ENCODE results near the gene TGFBR3.

The TGFBR3 gene

GRCh38 chr1:91645031-91645430, 240.9 kb downstream of the TGFBR3 start:
- Histone ChIP-seq H3K4me1 (ENCODE audit: low read length) (peaks cover 7% of the 10 kb centered on the region), H3K27me3 (ENCODE audit: low read depth, low read length) (peaks cover 6% of the 10 kb centered on the region; the same call in 1 of the 2 replicates), H3K4me2 (ENCODE audit: low read length) (no peak overlapping the region), H4K20me1 (ENCODE audit: insufficient read depth, low read length) (no peaks in the 10 kb centered on the region), H3K36me3 (replicated peaks; ENCODE audit: low read depth, low read length) (no peaks in the 10 kb centered on the region), H2AFZ (ENCODE audit: low read depth, low read length) (no peak overlapping the region), H3K27ac (ENCODE audit: low read length) (no peak overlapping the region), H3K9me3 (ENCODE audit: insufficient read depth, low read length) (no peaks in the 10 kb centered on the region), H3K9ac (ENCODE audit: low read length) (no peak overlapping the region), H3K79me2 (ENCODE audit: low read length) (no peaks in the 10 kb centered on the region), H3K4me3 (ENCODE audit: low read length) (no peak overlapping the region)
- TF ChIP-seq, protein P1, sequence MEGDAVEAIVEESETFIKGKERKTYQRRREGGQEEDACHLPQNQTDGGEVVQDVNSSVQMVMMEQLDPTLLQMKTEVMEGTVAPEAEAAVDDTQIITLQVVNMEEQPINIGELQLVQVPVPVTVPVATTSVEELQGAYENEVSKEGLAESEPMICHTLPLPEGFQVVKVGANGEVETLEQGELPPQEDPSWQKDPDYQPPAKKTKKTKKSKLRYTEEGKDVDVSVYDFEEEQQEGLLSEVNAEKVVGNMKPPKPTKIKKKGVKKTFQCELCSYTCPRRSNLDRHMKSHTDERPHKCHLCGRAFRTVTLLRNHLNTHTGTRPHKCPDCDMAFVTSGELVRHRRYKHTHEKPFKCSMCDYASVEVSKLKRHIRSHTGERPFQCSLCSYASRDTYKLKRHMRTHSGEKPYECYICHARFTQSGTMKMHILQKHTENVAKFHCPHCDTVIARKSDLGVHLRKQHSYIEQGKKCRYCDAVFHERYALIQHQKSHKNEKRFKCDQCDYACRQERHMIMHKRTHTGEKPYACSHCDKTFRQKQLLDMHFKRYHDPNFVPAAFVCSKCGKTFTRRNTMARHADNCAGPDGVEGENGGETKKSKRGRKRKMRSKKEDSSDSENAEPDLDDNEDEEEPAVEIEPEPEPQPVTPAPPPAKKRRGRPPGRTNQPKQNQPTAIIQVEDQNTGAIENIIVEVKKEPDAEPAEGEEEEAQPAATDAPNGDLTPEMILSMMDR (IDR thresholded peaks at IDR 0.05; ENCODE audit: low read depth, low read length), result no peak
- TF ChIP-seq EZH2phosphoT487 (IDR thresholded peaks at IDR 0.05; ENCODE audit: low read depth), result no peak

GRCh38 chr1:91643431-91643830, 242.5 kb downstream of the TGFBR3 start:
- no peaks in the 10 kb centered on the region for H3K79me2 ChIP-seq (ENCODE audit: low read length)
- TF ChIP-seq EZH2phosphoT487 (IDR thresholded peaks at IDR 0.05; ENCODE audit: low read depth), result no peak
- TF ChIP-seq, protein P1 (IDR thresholded peaks at IDR 0.05; ENCODE audit: low read depth, low read length), result no peak
- H3K4me2 ChIP-seq (ENCODE audit: low read length), result no peak overlapping the region
- no peak overlapping the region for H3K9ac ChIP-seq (ENCODE audit: low read length)
- H3K27me3 ChIP-seq (ENCODE audit: low read depth, low read length), result peaks cover 6% of the 10 kb centered on the region; the same call in 1 of the 2 replicates
- no peak overlapping the region for H3K4me3 ChIP-seq (ENCODE audit: low read length)
- H3K36me3 ChIP-seq (replicated peaks; ENCODE audit: low read depth, low read length), result no peaks in the 10 kb centered on the region
- no peak overlapping the region for H3K27ac ChIP-seq (ENCODE audit: low read length)
- H3K4me1 ChIP-seq (ENCODE audit: low read length), result peaks cover 7% of the 10 kb centered on the region
- H3K9me3 ChIP-seq (ENCODE audit: insufficient read depth, low read length), result no peaks in the 10 kb centered on the region
- H4K20me1 ChIP-seq (ENCODE audit: insufficient read depth, low read length), result no peaks in the 10 kb centered on the region
- no peak overlapping the region for H2AFZ ChIP-seq (ENCODE audit: low read depth, low read length)

- H3K9me3 ChIP-seq (ENCODE audit: insufficient read depth, low read length), result no peaks in the 10 kb centered on the region
- peaks cover 6% of the 10 kb centered on the region; the same call in 1 of the 2 replicates for H3K27me3 ChIP-seq (ENCODE audit: low read depth, low read length)
- no peak overlapping the region for H3K9ac ChIP-seq (ENCODE audit: low read length)
- H4K20me1 ChIP-seq (ENCODE audit: insufficient read depth, low read length), result no peaks in the 10 kb centered on the region
- H3K4me1 ChIP-seq (ENCODE audit: low read length), result no peaks in the 10 kb centered on the region
- H3K36me3 ChIP-seq (replicated peaks; ENCODE audit: low read depth, low read length), result no peaks in the 10 kb centered on the region
- no peak for TF ChIP-seq EZH2phosphoT487 (IDR thresholded peaks at IDR 0.05; ENCODE audit: low read depth)
- TF ChIP-seq, protein P1 (IDR thresholded peaks at IDR 0.05; ENCODE audit: low read depth, low read length), result no peak
- H3K27ac ChIP-seq (ENCODE audit: low read length), result no peak overlapping the region
- no peak overlapping the region for H3K4me3 ChIP-seq (ENCODE audit: low read length)
- no peak overlapping the region for H3K4me2 ChIP-seq (ENCODE audit: low read length)
- H3K79me2 ChIP-seq (ENCODE audit: low read length), result no peaks in the 10 kb centered on the region
- H2AFZ ChIP-seq (ENCODE audit: low read depth, low read length), result no peak overlapping the region
Observed at GRCh38 chr1:91640877-91641526, 244.9 kb downstream of the TGFBR3 start.

GRCh38 chr1:91637539-91637994, 248.4 kb downstream of the TGFBR3 start:
- Histone ChIP-seq H3K27me3 (ENCODE audit: low read depth, low read length) (no peaks in the 10 kb centered on the region), H3K9me3 (ENCODE audit: insufficient read depth, low read length) (no peaks in the 10 kb centered on the region), H3K4me3 (ENCODE audit: low read length) (no peak overlapping the region), H3K79me2 (ENCODE audit: low read length) (no peaks in the 10 kb centered on the region), H3K27ac (ENCODE audit: low read length) (no peak overlapping the region), H3K9ac (ENCODE audit: low read length) (no peak overlapping the region), H3K4me1 (ENCODE audit: low read length) (no peaks in the 10 kb centered on the region), H4K20me1 (ENCODE audit: insufficient read depth, low read length) (no peaks in the 10 kb centered on the region), H3K36me3 (replicated peaks; ENCODE audit: low read depth, low read length) (no peaks in the 10 kb centered on the region), H3K4me2 (ENCODE audit: low read length) (no peak overlapping the region), H2AFZ (ENCODE audit: low read depth, low read length) (no peak overlapping the region)
- no peak for TF ChIP-seq EZH2phosphoT487 (IDR thresholded peaks at IDR 0.05; ENCODE audit: low read depth)
- TF ChIP-seq, protein P1 (IDR thresholded peaks at IDR 0.05; ENCODE audit: low read depth, low read length), result no peak

Measured in OCI-LY3 (cell line).